Stomach (tissue), 9 donors: ENCODE results near the gene TMEM178A. TPM values are rescaled to one million over a fixed set of nuclear protein-coding genes. Genes with fewer than 3 reads are reported as not detected.

Source experiments
- DNase-seq, 2 donors: peaks; one replicate each; pipeline versions ENCODE4 v3.0.0 to v3.0.0-alpha.2; 2013 to 2019
- H3K27ac ChIP-seq, 5 donors: fragments of 200-600 bp in 4 of 5; sonication (generic) in 4 of 5; one replicate each; pipeline ENCODE4 v1.5.1; 2013 to 2019; ENCODE audit warnings: mild to moderate bottlenecking in 1 of 5, moderate library complexity in 1 of 5
- H3K27me3 ChIP-seq, 3 donors: fragments of 200-600 bp; sonication (generic); one replicate each; pipeline ENCODE4 v1.5.1; 2017 to 2019; ENCODE audit warnings: mixed run types in 1 of 3
- H3K36me3 ChIP-seq, 4 donors: fragments of 200-600 bp; sonication (generic); 1 replicate in 3 of 4; 2 replicates in 1 of 4; pipeline ENCODE4 v1.5.1; 2016 to 2019
- H3K4me1 ChIP-seq, 4 donors: fragments of 200-600 bp; sonication (generic); one replicate each; pipeline ENCODE4 v1.5.1; 2016 to 2019
- H3K4me3 ChIP-seq, 4 donors: fragments of 200-600 bp; sonication (generic) in 3 of 4; one replicate each; pipeline ENCODE4 v1.5.1; 2016 to 2019; ENCODE audit warnings: mild to moderate bottlenecking in 1 of 4
- H3K9me3 ChIP-seq, 4 donors: fragments of 200-600 bp; sonication (generic); one replicate each; pipeline ENCODE4 v1.5.1; 2016 to 2019
- CTCF ChIP-seq, 7 experiments: fragments of 450-650 bp in 4 of 7; fragments of 200-600 bp in 3 of 7; sonication (generic) in 3 of 7; IDR thresholded peaks; one replicate each; pipeline ENCODE4 v1.5.1; 2016 to 2019; ENCODE audit warnings: antibody characterized with exemption in 7 of 7, control low read depth in 2 of 7, mild to moderate bottlenecking in 1 of 7
- EP300 ChIP-seq: sonication (generic); formaldehyde crosslinking; IDR thresholded peaks from one replicate; pipeline ENCODE4 v1.6.1; 2017; ENCODE audit warnings: antibody characterized with exemption
- POLR2A ChIP-seq, 4 donors: fragments of 450-650 bp; IDR thresholded peaks; one replicate each; pipeline ENCODE4 v1.6.1; 2016; ENCODE audit warnings: antibody characterized with exemption in 4 of 4, control low read depth in 2 of 4, mild to moderate bottlenecking in 1 of 4, moderate library complexity in 1 of 4
- POLR2AphosphoS5 ChIP-seq, 3 donors: sonication (generic); formaldehyde crosslinking; IDR thresholded peaks; one replicate each; pipeline ENCODE4 v1.6.1; 2016; ENCODE audit warnings: antibody characterized with exemption in 3 of 3
- WGBS, 5 donors: extraction: QIAGEN DNeasy Blood & Tissue Kit in 3 of 5; methylation state at CpG; one replicate each; pipeline versions ENCODE4 v1.1.5 to v1.1.7; 2013 to 2018; 5-methylcytosine and 5-hydroxymethylcytosine counted together
- intact Hi-C: fragments of 100-400 bp; cut with DNase I; formaldehyde crosslinking; loops from one replicate; pipeline ENCODE4 v1.15.1; 2023; ENCODE audit warnings: low total_unique reads
- polyA plus RNA-seq, 3 donors: library from polyadenylated mRNA; stranded (reverse); fragments of 200-250 nt; gene quantifications; one replicate each; pipeline ENCODE4 v1.2.3, GENCODE V29; 2013
- total RNA-seq, 5 donors: library from RNA; depleted of rRNA; stranded (reverse); fragments of >200 nt; gene quantifications; one replicate each; pipeline versions ENCODE4 v1.1.0 to v1.2.3, GENCODE V29; 2014 to 2016
- donor health status: healthy with polysubstance abuse.
- donor health status: Bipolar disorder and iron deficiency.
- donor health status: healthy.

The TMEM178A gene
- total and polyA plus RNA-seq, 8 donors = 0.62 to 36.5 (median 4.4) TPM

GRCh38 chr2:39685126-39685525, 19.4 kb downstream of the TMEM178A start:
- no peak for DNase-seq
- Histone ChIP-seq H3K27ac (no peak overlapping the region), H3K36me3 (no peaks in the 10 kb centered on the region), H3K4me1 (no peaks in the 10 kb centered on the region), H3K27me3 (peaks cover 0 to 10% (median 0%) of the 10 kb centered on the region in 3 donors), H3K9me3 (peaks cover 0 to 2% (median 0%) of the 10 kb centered on the region in 4 donors), H3K4me3 (no peak overlapping the region)
- no peak for TF ChIP-seq POLR2AphosphoS5 (IDR thresholded peaks at IDR 0.05)
- no peak for TF ChIP-seq POLR2A (IDR thresholded peaks at IDR 0.05)
- TF ChIP-seq EP300 = no peak
- TF ChIP-seq CTCF (IDR thresholded peaks at IDR 0.05) = no peak
- intact Hi-C loops = no loop called here
- 92 to 100% (median 95%) methylated on average over 1 of the region's 1 CpG for WGBS, 5 donors

GRCh38 chr2:39686456-39686855, 20.7 kb downstream of the TMEM178A start:
- H3K27ac ChIP-seq = no peak overlapping the region
- TF ChIP-seq POLR2A (IDR thresholded peaks at IDR 0.05) (no peak), POLR2AphosphoS5 (IDR thresholded peaks at IDR 0.05) (no peak), CTCF (IDR thresholded peaks at IDR 0.05) (no peak), EP300 (no peak)
- intact Hi-C loops = no loop called here
- no peak for DNase-seq
- H3K4me1 ChIP-seq = no peaks in the 10 kb centered on the region
- peaks cover 0 to 16% (median 2%) of the 10 kb centered on the region in 4 donors for H3K9me3 ChIP-seq
- no peak overlapping the region for H3K4me3 ChIP-seq
- peaks cover 0 to 10% (median 0%) of the 10 kb centered on the region in 3 donors for H3K27me3 ChIP-seq
- 73 to 81% (median 79%) methylated on average over 6 of the region's 6 CpGs for WGBS, 5 donors
- no peaks in the 10 kb centered on the region for H3K36me3 ChIP-seq

- intact Hi-C loops = no loop called here
- 43 to 61% (median 50%) methylated on average over 2 of the region's 2 CpGs for WGBS, 5 donors
Observed at GRCh38 chr2:39688181-39688580, 22.5 kb downstream of the TMEM178A start.

GRCh38 chr2:39689272-39689841, 23.6 kb downstream of the TMEM178A start:
- TF ChIP-seq EP300 (no peak), POLR2AphosphoS5 (IDR thresholded peaks at IDR 0.05) (no peak), POLR2A (IDR thresholded peaks at IDR 0.05) (no peak), CTCF (IDR thresholded peaks at IDR 0.05) (no peak)
- DNase-seq = no peak
- intact Hi-C loops = no loop called here
- no peak overlapping the region for H3K27ac ChIP-seq
- H3K27me3 ChIP-seq = peaks cover 0 to 10% (median 0%) of the 10 kb centered on the region in 3 donors
- H3K36me3 ChIP-seq = no peaks in the 10 kb centered on the region
- WGBS, 5 donors = 60 to 74% (median 70%) methylated on average over 1 of the region's 1 CpG
- H3K4me1 ChIP-seq = no peaks in the 10 kb centered on the region
- no peak overlapping the region for H3K4me3 ChIP-seq
- peaks cover 0 to 16% (median 2%) of the 10 kb centered on the region in 4 donors for H3K9me3 ChIP-seq

More at GRCh38 chr2:39688181-39688580, 22.5 kb downstream of the TMEM178A start:
- Histone ChIP-seq H3K9me3 (peaks cover 0 to 16% (median 2%) of the 10 kb centered on the region in 4 donors), H3K36me3 (no peaks in the 10 kb centered on the region), H3K4me3 (no peak overlapping the region), H3K27ac (no peak overlapping the region), H3K4me1 (no peaks in the 10 kb centered on the region), H3K27me3 (peaks cover 0 to 10% (median 0%) of the 10 kb centered on the region in 3 donors)
- TF ChIP-seq POLR2A (IDR thresholded peaks at IDR 0.05) (no peak), EP300 (no peak), CTCF (IDR thresholded peaks at IDR 0.05) (no peak), POLR2AphosphoS5 (IDR thresholded peaks at IDR 0.05) (no peak)
- DNase-seq = no peak
